EH (cell line): Measurements from ENCODE around the gene CALML6.

ENCODE experiments used
- DNase-seq: peaks from one replicate; pipeline ENCODE4 v3.0.0-alpha.2; 2015; ENCODE audit warnings: low read depth

The CALML6 gene

DNA sequence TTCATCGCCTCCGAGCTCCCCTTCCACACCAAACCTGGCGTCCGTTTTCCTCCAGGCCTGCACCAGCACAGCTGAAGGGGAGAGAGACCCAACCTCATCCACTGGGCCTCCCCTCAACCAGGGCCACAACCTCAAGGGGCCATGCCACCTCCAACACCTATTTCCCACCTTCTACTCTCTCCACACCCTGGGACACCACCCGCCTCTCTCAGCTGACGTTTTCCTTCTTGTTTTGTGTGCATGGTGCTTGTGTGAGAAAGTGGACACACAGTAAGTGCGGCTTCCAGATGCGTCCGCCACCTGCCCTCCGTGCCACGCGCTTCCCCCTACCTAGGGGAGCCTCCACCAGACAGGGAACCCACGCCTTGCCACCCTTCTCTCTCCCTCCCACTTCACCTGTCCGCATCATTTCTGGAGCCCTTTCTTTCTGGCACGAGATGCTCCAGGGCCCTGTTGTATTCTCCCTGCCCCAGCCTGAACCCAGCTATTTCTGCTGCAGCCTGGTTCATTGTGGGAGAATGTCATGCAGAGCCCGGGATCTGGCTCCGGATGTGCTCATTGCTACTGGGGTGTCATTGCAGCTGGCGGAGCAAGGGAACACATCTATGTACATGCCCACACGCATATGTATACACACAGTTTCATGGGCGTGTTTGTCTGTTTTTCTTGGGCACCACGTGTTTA is 22.8 kb upstream of the CALML6 start:
- DNase-seq, result no peak

DNA sequence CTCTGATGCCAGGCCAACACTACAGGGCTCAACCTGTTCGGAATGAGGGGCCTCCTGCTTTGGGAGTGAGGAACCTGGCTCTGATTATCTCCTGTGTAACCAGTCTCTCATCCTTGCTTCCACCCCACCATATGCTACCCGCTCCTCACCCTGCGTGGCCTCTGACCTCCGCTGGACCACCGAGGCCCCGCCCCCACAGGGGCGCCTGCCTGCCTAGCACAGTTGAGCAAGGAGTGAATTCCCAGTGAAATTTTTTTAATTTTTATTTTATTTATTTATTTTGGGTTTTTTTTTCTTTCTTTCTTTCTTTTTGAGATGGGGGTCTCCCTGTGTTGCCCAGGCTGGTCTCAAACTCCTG is 22.3 kb upstream of the CALML6 start:
- DNase-seq, result no peak

DNA sequence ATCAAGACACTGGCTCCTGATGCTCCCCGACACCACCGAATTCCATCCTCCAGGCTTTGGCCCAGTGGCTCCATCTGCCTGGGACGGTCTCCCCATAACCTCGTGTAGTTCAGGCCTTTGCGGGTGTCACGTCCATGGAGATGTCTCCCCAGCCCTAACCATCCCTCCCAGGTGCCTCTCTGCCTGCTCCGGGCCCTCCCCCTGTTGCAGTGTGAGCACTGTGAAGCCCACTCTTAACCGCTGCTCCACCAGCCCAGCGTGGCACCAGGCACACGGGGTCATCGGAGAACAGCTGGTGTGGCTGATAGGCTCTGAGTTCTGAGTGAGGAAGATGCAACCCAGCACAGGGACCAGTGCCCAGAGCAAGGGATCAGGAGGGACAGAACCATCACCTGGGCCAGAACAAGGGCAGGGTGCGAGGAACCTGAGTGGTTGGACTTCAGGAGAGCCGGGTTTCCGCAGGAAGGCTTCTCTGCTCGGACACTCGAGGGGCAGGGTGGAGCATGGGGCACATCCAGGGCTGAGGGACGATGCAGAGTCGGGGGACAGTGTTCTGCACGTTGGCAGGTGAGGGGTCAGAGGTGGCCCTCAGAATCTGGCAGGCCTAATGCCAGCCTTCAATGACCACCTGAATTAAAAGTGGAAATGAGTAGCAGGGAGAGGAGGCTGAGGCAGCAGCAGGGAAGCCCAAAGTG is 21.6 kb upstream of the CALML6 start:
- DNase-seq, result no peak

DNA sequence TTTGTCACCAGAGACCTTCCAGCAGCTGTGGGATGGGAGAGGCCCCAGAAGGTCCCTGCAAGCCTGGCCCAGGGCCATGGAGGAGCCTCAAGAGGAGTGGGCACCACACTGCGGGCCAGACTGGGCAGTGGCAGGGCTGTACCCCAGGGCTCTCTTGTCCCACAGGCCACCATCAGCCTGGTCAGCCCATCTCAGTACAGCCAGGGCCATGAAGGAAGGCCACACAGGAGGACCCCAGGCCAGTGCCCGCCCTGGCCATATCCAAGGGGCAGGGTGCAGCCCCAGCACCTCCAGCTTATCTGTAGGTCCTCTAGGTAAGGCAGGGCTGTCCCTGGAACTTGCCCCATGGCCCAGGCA is 21.1 kb upstream of the CALML6 start:
- DNase-seq, result no peak

DNA sequence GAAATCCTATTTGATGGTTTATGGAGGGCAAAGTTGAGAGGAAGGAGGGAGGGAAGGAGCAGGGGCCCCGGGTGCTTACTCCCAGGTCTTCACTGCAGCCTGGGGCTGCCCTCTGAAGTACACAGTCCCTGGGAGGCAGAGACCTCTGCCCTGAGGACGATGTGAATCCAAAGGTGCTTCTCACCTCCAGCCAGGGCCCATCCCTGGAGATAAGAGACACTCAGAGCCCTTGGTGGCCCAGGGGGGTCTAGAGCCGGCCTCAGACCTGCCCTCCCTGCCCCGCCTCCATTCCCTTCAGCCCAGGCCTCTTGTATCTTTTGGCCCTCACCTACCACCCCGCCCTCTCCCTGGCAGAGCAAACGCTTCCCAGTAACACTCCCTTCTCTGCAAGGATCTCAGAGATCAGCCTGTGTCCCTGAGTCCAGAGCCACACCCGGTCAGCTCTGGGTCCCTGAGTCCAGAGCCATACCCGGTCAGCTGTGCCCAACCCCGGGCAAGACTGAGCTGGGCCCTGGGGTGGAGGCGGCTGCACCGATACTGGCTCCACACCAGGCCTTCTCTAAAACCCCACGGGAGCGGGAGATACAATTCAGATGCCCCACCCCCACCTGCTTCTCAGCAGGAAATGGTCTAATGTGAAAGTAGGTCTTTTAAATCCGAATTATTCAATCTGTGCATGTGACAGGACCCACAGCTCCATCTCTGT is 20.6 kb upstream of the CALML6 start:
- DNase-seq, result no peak

DNA sequence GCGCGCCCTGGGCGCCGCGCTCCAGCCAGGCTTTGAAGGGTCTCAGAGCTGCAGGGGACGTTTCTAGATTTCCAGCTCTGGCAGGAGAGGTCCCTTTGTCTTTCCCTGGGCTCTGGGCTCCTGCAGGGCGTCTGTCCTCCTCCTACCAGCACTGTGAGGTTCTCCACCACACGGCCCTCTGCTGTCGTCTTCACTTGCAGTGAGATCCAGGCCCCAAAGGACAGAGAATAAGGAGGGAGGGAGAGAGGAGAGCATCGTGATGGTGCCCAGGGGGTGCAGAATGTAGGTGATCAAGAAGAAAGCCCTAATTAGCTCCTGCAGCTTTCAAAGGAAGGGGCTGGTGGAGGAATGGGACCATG is 20.0 kb upstream of the CALML6 start:
- no peak for DNase-seq

DNA sequence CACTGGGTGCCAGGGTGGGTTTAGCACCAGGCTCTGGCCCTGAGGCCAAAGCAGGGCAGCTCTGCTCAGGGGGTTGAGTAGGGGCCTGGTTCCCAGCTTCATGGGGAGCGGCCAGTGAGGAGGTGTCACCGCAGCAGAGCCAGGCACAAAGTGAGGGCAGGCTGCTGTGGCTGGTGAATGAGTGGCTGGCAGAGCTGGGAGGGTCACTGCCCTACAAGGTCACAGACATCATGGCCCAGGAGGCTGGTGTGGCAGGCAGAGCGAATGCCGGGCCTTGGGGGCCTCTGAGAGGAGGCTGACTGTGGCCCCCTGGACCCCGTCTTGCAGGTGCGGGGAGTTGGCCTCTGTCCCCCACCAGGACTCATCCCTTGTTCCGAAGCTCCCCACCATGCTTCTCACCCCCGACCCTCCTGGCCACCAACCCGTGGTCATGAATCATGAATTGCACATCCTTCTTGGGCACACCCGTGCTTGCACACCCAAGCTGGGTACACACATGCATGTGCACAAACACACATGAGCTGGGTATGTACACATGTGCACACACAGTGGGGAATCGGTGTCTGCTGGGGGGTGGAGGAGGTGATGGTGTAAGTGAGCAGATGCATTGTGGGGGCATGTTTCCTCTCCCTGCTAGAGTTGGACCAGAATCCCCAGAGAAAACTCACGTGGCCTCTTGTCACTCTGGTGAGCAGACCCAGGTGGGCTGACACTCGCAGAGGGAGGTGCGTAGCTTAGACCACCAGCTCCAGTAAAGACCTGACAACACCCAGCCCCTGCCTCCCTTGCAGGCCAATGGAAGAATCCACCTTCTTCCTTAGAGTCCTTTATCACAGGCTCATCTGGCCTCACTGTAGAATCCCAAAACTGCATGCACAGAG is 19.4 kb upstream of the CALML6 start:
- DNase-seq, result no peak

DNA sequence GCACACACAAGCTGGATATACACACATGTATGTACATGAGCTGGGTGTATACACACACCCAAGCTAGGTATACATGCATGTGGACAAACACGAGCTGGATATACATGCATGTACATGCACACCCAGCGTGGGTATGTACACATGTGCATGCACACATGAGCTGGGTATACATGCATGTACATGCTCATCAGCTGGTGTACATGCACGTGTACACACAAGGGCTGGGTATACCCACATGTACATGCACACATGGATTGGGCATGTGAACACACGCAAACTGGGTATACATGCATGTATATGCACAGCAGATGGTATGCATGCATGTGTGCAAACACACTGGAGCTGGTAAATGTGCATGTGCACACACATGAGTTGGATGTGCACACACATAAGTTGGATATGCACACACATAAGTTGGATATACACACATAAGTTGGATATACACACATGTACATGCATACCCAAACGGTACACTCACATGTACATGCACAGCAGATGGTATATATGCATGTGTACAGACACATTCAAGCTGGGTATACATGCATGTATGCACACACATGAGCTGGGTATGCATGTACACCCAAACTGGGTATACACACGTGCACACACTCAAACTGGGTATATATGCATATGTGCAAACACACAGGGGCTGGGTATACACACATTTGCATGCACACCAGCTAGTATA is 16.7 kb upstream of the CALML6 start:
- DNase-seq, result no peak

DNA sequence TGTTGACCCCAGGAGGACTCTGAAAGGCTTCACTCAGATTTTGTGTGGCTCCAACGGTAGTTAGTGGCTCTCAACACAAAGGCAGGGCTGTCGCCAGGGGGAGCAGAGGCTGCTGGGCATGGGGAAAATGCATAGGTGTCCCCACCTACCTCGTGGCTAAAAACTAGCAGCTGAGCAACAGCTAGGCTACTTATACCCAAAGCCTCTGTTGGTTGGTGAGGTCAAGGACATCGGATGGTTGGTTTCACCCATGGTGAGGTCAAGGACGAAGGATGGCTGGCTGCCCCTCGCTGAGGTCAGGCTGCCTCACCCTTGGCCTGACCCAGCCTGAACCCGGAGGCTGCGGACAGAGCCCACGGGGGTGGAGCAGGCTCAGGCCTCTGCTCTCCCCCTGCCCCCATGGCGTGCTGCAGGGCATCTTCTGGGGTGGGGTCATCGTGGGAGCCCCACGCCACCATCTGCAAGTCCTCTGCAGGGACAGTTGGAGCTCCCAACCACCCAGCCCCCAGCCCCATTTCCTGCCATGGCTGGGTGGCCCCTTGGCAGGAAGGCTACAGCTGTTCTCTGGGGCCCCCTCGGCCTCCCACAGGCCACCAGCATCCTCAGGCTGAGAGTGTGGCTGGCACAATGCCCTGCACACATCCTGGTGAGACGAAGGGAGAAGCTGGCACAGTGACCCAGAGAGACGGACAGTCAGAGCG is 15.6 kb upstream of the CALML6 start:
- DNase-seq, result no peak

DNA sequence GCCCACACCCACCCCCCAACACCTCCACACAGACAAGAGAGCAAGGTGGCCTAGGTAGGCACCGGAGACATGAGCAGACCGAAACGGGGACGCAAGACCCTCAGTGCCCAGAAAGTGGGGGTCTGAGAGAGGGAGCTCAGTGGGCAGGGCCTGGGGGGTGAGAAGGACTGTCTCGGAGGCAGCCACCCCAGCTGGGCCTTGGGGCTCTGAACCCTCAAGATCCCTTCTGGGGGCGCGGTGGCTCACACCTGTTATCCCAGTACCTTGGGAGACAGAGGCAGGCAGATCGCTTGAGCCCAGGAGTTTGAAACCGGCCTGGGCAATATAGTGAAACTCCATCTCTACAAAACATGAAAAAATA is 15.1 kb upstream of the CALML6 start:
- DNase-seq, result no peak

DNA sequence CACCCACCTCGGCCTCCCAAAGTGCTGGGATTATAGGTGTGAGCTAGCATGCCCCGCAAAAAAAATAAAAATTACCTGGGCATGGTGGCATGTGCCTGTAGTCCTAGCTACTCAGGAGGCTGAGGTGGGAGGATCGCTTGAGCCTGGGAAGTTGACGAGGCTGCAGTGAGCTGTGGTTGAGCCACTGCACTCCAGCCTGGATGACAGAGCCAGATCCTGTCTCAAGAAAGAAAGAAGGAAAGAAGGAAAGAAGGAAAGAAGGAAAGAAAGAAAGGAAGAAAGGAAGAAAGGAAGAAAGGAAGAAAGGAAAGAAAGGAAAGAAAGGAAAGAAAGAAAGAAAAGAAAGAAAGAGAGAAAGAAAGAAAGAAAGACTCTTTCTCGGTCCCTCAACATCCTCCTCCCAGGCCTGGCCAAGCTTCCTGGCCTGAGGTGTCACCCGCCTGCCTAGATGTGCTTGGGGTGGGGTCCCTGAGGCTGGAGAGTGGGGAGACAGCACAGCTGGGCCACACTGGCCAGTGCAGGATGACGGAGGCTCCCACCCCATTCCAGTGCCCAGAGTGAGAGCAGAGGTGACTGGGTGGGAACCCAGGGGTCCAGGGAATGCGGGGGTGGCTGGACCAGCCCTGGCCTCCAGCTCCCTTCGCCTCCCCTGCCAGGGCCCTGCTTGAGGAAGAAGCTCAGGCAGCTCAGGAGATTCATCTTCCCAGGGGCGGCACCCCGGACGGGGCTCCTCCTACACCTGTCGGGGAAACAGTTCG is 14.0 kb upstream of the CALML6 start:
- no peak for DNase-seq

DNA sequence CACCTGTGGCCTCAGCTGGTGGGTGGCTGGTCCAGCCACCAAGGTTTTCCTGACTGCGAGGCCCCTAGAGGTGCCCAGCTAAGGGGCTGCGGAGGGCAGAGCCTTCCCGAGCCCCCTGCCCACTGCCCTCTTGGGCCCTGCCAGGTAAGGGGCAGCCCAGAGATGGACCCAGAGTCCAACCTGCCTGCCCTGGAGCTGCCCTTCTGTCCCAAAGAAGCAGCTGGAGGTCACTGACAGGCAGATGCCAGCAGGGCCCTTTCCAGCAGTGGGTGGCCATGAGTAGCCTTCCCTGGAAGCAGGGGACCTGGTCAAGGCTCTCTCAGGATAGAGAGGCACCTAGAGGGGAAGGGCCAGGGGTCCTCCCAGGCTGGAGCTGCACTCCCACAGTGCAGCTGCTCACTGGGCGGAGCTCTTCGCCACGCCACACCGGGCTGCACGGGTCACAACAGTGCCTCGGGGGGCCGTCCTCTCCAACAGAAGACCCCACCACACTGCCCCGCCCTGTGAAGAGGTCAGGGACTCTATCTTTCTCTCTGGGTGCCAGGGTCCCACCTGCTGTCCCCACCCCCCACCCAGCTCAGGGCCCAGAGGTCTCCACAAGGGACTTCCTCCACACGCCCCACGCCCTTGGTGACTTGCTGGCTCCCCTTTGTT is 13.3 kb upstream of the CALML6 start:
- DNase-seq, result no peak

DNA sequence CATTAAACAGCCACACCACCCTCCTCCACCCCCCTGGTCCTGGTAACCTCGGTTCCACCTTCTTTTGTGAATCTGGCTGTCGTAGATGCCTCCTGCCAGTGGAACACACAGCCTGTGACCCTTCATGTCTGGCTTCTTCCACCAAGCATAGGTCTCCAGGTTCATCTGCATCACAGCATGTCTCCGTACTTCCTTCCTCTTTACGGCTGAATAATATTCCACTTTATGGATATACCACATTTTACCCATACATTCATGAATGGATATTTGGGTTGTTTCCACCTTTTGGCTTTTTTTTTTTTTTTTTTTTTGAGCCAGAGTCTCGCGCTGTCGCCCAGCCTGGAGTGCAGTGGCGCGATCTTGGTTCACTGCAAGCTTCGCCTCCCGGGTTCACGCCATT is 11.8 kb upstream of the CALML6 start:
- DNase-seq, result no peak

DNA sequence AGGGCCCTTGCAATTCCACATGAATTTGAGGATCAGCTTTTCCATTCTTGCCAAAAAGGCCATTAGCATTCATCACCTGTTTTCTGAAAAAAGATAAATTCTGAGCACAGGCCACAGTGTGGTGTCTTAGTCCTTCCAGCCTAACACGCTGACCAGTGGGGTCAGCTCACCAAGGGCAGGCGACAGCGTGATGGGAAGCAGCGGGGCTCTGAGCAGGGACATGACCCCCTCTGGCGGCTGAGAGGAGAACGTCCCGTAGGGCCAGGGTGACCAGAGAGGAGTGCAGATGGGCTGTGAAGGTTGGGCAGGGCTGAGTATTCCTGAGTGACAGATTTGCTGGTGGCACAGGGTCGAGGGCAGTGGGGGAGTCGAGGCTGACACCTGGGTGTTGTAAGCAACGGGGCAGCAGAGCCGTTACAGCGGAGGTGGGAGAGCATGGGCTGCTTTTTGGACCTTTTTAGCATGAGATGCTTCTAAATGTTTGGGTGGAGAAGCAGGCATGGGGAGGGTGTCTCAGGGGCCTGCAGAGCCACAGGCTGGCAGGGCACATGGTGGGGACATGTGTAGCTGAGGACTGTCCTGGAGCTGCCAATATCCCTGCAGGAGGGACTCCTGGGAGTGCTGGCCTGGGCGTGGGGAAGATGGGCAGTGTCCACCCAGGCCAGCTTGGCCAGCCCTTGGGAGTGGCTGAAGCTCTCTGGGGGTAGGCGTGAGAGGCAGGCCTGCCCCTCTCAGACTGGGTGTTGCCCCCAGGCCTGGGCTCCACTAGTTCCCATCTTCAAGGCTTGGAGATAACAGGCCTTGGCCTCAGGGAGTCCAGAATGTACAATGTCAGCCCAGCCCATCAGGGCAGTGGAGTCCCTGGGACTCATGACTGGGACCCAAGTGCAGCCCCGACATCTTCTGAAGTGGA is 8.6 kb upstream of the CALML6 start:
- peak; percentile 86 for DNase-seq

DNA sequence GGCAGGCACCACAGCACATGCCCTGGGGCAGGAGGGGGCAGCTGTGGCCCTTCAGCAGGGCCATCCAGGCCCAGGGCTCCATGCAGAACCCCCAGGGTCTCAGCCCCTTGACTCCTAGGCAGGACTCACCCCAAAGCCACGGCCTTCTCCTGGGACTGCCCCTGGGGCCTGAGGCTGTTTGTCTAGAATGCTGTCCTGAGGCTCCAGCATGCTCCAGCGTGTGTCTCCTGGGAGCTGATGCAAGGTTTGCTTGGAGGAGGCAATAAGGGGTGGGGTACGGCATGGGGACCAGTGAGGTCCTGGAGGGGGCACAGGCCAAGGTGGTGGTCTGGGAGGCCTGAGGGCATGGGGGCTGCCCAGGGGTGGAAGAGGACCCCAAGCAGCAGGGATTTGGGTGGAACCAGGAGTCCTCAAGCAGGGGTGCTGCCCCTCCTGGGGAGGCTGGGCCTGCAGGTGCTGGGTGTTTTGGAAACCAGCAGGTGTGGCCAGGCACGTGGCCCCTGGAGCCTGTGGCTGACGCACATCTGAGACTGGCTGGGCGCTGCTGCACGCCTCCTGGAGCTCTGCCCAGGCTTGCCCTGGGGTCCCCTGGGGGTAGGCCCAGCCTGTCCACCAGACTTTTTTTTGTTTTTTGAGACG is 7.8 kb upstream of the CALML6 start:
- peak; percentile 18 for DNase-seq

DNA sequence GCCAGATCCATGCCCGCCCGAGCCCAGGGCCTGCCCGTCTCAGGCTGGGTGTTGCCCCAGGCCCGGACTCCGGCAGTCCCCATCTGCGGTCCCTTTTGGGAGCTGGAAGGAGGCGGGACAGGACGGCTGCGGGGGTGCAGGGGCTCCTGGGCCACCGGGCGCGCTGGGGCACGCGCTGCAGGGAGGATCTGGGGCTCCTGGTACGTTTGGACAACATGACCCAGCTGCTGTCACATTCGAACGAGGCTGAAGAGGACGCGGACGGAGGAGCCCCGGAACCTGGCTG is 6.6 kb upstream of the CALML6 start:
- no peak for DNase-seq

DNA sequence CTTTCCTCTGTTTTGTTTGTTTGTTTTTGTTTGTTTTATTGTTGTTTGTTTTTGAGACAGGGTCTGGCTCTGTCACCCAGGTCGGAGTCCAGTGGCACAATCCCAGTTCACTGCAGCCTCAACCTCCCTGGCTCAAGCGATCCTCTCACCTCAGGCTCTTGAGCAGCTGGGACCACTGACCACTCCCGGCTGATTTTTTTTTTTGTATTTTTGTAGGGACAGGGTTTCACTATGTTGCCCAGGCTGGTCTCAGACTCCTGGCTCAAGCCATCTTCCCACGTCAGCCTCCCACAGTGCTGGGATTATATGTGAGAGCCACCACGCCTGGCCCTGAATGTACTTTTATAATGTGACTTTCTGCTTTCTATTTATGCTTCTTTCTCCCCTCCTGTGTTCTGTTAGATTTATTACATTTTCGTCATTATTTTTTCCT is 5.0 kb upstream of the CALML6 start:
- DNase-seq, result no peak

DNA sequence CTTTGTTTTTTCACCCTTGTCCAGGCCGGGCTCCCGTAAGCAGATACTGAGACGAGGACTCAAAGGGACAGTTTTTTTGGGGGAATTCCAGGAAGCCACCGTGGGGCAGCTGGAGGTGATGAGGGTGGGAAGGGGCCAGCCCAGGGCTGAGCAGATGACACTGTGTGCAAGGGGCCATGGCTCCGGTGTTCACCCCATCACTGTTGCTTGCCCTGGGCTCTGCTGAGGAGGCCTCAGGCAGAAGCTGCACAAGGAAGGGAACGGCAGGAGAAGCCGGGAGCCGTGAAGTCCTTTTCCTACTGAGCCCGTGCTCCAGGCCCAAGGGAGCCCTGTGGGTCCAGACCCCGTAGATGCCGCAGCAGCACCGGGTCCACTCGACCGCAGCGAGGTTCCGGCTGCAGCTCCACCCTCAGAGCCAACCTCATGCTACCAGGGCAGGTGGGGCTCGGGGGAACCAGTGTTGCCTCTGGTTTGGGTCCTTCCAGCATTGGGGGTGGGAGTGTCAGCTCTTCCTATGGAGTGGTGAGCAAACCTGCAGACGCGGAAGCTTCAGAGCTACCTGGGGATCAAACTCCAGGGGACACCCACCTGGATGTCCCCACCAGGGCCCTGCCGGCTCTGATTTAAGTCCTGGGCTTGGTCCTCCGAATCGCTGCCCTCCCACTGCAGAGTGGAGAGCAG is 4.3 kb upstream of the CALML6 start:
- no peak for DNase-seq
